ENCODE measurements around the gene DDX52.
A peak's percentile ranks its signal among the peaks of the same experiment; 100 is the strongest.
"Not testable (repeated sequence)": the region's sequence is repeated elsewhere in the genome, so short reads cannot be mapped to it uniquely, and the experiment has no call there.

Gene DDX52

GRCh38 chr17:37643118-37643766 lies at the start of gene DDX52:
Gene DDX52 (minus strand): TSS chr17:37643446. CDS start chr17:37643420, 26 bp downstream.
- Mint-ChIP-seq H3K27me3 (peaks cover 23 to 30% of the 10 kb centered on the region in 2 donors), H3K4me1 (peaks cover 18 to 32% of the 10 kb centered on the region in 2 donors), H3K4me3 (peak within 1 kb of the TSS; percentile 93 to 97), H3K27ac (peak within 1 kb of the TSS; percentile 97), H3K36me3 (peaks cover 10 to 22% of the 10 kb centered on the region in 2 donors), H3K9me3 (no peaks in the 10 kb centered on the region)
- DNase-seq (peak; percentile 81), ATAC-seq (replicated peaks) (peak; percentile 98)

GRCh38 chr17:37691807-37692206 lies 48.6 kb upstream of the DDX52 start:
- ATAC-seq (replicated peaks) (no peak), DNase-seq (no peak)
- no peaks in the 10 kb centered on the region for H3K4me1 Mint-ChIP-seq
- no peak overlapping the region for H3K27ac Mint-ChIP-seq
- no peak overlapping the region for H3K4me3 Mint-ChIP-seq
- peaks cover 43 to 46% of the 10 kb centered on the region in 2 donors for H3K36me3 Mint-ChIP-seq
- peaks cover 1 to 3% of the 10 kb centered on the region in 2 donors for H3K9me3 Mint-ChIP-seq
- peaks cover 9 to 10% of the 10 kb centered on the region in 2 donors for H3K27me3 Mint-ChIP-seq

DNA sequence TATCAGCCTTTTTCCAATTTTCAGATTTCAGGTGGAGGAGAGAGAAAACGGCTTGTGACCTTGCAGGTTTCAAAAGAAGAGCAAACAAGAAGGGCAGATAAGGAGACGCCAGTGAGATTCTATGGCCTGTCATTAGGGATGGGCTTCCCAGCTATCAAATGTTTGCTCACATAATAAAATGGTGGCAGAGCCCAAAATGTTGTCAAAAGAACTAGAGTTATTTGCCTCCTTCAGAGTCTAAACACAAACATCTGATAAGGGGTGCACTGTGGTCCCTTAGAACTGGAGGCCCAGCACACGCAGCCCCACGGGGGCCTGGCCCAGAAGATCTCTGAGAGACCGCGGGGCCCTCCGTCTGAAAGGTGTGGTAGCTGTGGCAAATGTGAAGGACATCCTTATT lies 46.1 kb upstream of the DDX52 start:
- Mint-ChIP-seq H3K4me1 (no peaks in the 10 kb centered on the region), H3K27me3 (peaks cover 0 to 4% of the 10 kb centered on the region in 2 donors), H3K4me3 (no peak overlapping the region), H3K36me3 (peaks cover 35 to 44% of the 10 kb centered on the region in 2 donors), H3K27ac (no peak overlapping the region), H3K9me3 (no peaks in the 10 kb centered on the region)
- ATAC-seq (replicated peaks) (no peak), DNase-seq (no peak)

GRCh38 chr17:37683454-37683984 lies 40.3 kb upstream of the DDX52 start:
- peaks cover 3 to 4% of the 10 kb centered on the region in 2 donors for H3K27me3 Mint-ChIP-seq
- no peak overlapping the region for H3K27ac Mint-ChIP-seq
- no peak for DNase-seq
- no peak for ATAC-seq (replicated peaks)
- no peaks in the 10 kb centered on the region for H3K4me1 Mint-ChIP-seq
- no peak overlapping the region for H3K4me3 Mint-ChIP-seq
- peaks cover 1 to 8% of the 10 kb centered on the region in 2 donors for H3K9me3 Mint-ChIP-seq
- H3K36me3 Mint-ChIP-seq = peaks cover 20 to 23% of the 10 kb centered on the region in 2 donors

- ATAC-seq (replicated peaks) (no peak), DNase-seq (no peak)
- Mint-ChIP-seq H3K4me3 (no peak overlapping the region), H3K36me3 (peaks cover 16 to 18% of the 10 kb centered on the region in 2 donors), H3K27me3 (peaks cover 8 to 13% of the 10 kb centered on the region in 2 donors), H3K27ac (no peak overlapping the region), H3K9me3 (peaks cover 3 to 10% of the 10 kb centered on the region in 2 donors), H3K4me1 (peaks cover 0 to under 1% of the 10 kb centered on the region in 2 donors)
Measured at GRCh38 chr17:37682007-37682406, 38.8 kb upstream of the DDX52 start.

DNA sequence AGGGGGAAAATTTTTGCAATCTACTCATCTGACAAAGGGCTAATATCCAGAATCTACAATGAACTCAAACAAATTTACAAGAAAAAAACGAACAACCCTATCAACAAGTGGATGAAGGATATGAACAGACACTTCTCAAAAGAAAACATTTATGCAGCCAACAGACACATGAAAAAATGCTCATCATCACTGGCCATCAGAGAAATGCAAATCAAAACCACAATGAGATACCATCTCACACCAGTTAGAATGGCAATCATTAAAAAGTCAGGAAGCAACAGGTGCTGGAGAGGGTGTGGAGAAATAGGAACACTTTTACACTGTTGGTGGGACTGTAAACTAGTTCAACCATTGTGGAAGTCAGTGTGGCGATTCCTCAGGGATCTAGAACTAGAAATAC lies 36.7 kb upstream of the DDX52 start:
- not testable (repeated sequence) for H3K36me3 Mint-ChIP-seq; H3K4me3 Mint-ChIP-seq; ATAC-seq (replicated peaks); H3K27ac Mint-ChIP-seq; H3K4me1 Mint-ChIP-seq; DNase-seq
- peaks cover 3 to 10% of the 10 kb centered on the region in 2 donors for H3K9me3 Mint-ChIP-seq
- H3K27me3 Mint-ChIP-seq = peaks cover 26 to 28% of the 10 kb centered on the region in 2 donors

DNA sequence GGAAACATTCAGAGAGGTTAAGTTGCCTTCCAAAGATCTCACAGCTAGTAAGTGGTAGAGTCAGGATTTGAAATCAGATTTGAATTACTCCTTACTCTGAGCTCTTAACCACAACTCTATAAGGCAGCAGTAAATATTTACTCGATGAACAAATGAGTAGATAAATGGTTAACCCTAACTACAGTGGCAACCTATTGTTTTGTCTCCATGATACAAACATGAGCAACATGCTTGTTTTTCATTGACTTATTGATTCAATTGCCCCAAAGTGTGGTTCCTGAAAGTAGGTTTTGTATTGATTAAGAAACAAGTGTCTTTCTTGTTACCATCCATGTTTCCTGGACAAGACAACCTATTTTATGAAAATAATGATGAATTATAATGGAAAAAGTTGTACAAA lies 34.8 kb upstream of the DDX52 start:
- Mint-ChIP-seq H3K9me3 (peaks cover 3 to 10% of the 10 kb centered on the region in 2 donors), H3K4me3 (no peak overlapping the region)
- ATAC-seq (replicated peaks) = no peak

DNA sequence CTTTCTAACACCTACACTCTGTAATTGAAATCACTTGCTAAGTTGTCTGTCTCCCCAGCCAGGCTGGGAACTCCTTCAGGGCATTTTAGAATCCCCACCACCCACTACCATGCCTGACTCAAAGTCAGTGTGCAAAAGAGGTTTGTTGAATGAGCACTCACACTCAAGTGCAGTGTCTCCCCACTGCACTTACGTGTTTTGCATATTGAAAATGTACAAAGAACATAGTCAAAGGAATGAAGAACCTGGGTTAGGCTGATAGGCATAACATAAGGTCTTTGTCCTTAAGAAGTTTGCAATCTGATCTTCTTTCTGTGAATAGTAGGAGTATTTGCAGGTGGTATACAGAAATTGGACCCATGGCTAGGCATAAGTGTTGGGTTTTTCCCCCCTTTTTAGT lies 33.8 kb upstream of the DDX52 start:
- Mint-ChIP-seq H3K36me3 (peaks cover 2 to 8% of the 10 kb centered on the region in 2 donors), H3K4me3 (no peak overlapping the region), H3K27me3 (peaks cover 26 to 32% of the 10 kb centered on the region in 2 donors), H3K9me3 (peaks cover 3 to 8% of the 10 kb centered on the region in 2 donors), H3K27ac (no peak overlapping the region), H3K4me1 (peaks cover 2 to 8% of the 10 kb centered on the region in 2 donors)
- ATAC-seq (replicated peaks) = no peak
- no peak for DNase-seq

More for the DNA sequence above, 34.8 kb upstream of the DDX52 start:
- Mint-ChIP-seq H3K27ac (no peak overlapping the region), H3K4me1 (peaks cover 2 to 8% of the 10 kb centered on the region in 2 donors), H3K27me3 (peaks cover 26 to 32% of the 10 kb centered on the region in 2 donors), H3K36me3 (peaks cover 2 to 8% of the 10 kb centered on the region in 2 donors)
- no peak for DNase-seq

- Mint-ChIP-seq H3K9me3 (peaks cover 2 to 3% of the 10 kb centered on the region in 2 donors), H3K4me1 (peaks cover 2 to 8% of the 10 kb centered on the region in 2 donors), H3K27ac (peak overlapping the region; percentile 14), H3K27me3 (peaks cover 26 to 32% of the 10 kb centered on the region in 2 donors), H3K36me3 (peaks cover 2 to 4% of the 10 kb centered on the region in 2 donors), H3K4me3 (no peak overlapping the region)
- ATAC-seq (replicated peaks) (no peak), DNase-seq (no peak)
Measured at GRCh38 chr17:37676115-37676925, 33.1 kb upstream of the DDX52 start.

DNA sequence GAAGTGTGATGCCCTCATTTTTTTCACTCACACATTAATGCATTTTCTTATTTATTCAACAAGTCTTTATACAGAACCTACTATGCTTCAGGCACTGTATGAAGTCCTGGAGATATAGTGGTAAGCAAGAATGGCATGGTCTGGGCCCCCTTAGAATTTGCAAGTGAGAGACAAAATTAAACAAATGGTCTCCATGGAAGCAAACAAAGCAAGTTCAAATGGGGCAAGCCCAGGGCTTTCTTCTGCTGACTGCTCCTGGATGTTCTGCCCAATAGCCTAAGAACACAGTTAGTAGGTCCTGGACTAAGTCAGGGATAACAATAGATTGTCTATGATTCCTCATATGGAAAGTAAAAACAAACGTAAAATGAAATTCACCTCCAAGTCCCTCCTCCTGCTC lies 31.3 kb upstream of the DDX52 start:
- H3K4me1 Mint-ChIP-seq = peaks cover 2 to 8% of the 10 kb centered on the region in 2 donors
- no peak overlapping the region for H3K4me3 Mint-ChIP-seq
- ATAC-seq (replicated peaks) = no peak

DNA sequence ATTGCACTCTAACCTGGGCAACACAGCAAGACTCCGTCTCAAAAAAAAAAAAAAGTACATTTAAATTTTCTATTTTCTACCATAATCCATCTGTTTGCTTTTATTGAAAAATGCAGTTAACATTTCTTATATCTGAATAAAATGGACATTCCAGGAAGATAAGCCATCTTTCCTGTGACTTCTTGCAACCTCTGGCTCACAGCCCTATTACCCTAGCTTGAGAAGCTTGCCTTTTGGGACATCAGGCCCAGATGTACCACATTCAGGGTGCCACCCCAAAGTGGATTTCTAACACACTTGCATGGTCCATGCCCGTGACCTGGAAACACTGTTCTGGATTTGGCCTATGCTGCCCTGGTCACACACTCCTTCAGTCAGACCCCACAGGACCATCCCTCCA lies 30.1 kb upstream of the DDX52 start:
- Mint-ChIP-seq H3K27me3 (peaks cover 22 to 27% of the 10 kb centered on the region in 2 donors), H3K4me3 (no peak overlapping the region), H3K27ac (no peak overlapping the region), H3K9me3 (peaks cover under 1 to 1% of the 10 kb centered on the region in 2 donors), H3K36me3 (peaks cover under 1 to 1% of the 10 kb centered on the region in 2 donors), H3K4me1 (peaks cover 2 to 8% of the 10 kb centered on the region in 2 donors)
- ATAC-seq (replicated peaks) = no peak
- no peak for DNase-seq

More for the DNA sequence above, 31.3 kb upstream of the DDX52 start:
- Mint-ChIP-seq H3K27ac (no peak overlapping the region), H3K9me3 (peaks cover 2 to 3% of the 10 kb centered on the region in 2 donors), H3K27me3 (peaks cover 26 to 32% of the 10 kb centered on the region in 2 donors), H3K36me3 (peaks cover 2 to 4% of the 10 kb centered on the region in 2 donors)
- DNase-seq = no peak

DNA sequence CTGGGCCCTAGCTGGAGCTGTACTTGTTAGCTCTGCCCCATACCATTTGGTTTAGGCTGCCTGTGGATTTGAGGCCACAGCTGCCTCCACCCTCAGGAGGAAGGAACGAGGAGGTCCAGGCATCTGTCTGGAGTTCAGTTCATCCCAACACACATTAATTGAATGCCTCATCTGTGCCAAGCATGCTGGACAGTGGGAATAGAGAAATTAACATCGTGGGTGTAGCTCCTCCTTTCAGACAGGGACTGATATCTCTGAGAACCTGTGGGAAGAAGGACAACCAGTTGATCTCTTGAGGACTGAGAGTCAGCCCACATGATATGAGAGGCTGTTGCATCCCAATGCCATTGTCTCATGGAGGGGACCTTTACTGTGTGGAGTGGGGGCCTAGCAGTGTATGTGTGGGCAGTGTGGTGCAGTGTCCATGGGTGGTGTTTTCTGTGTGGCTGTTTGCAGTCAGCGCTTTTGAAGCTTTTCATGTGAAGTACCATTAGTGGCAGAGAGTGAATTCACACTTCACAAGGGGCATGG lies 29.4 kb upstream of the DDX52 start:
- peaks cover 20 to 21% of the 10 kb centered on the region in 2 donors for H3K27me3 Mint-ChIP-seq
- H3K4me3 Mint-ChIP-seq = no peak overlapping the region
- H3K9me3 Mint-ChIP-seq = no peaks in the 10 kb centered on the region
- ATAC-seq (replicated peaks) (no peak), DNase-seq (no peak)
- no peaks in the 10 kb centered on the region for H3K36me3 Mint-ChIP-seq
- H3K4me1 Mint-ChIP-seq = peaks cover 2 to 8% of the 10 kb centered on the region in 2 donors
- no peak overlapping the region for H3K27ac Mint-ChIP-seq

GRCh38 chr17:37671824-37672547 lies 28.7 kb upstream of the DDX52 start:
- Mint-ChIP-seq H3K4me3 (no peak overlapping the region), H3K9me3 (no peaks in the 10 kb centered on the region), H3K27me3 (peaks cover 18 to 19% of the 10 kb centered on the region in 2 donors), H3K27ac (no peak overlapping the region), H3K36me3 (no peaks in the 10 kb centered on the region), H3K4me1 (peaks cover 2 to 8% of the 10 kb centered on the region in 2 donors)
- DNase-seq (no peak), ATAC-seq (replicated peaks) (no peak)
